Fibroblast of the aortic adventitia (primary cell): ENCODE data around the gene SMARCA1. TPM values are rescaled to one million over a fixed set of nuclear protein-coding genes. Genes with fewer than 3 reads are reported as not detected.

Source experiments
- DNase-seq: peaks from one replicate; pipeline ENCODE4 v3.0.0-alpha.2; 2010; ENCODE audit warnings: low read depth
- H3K4me3 ChIP-seq: 2 replicates; pipeline ENCODE4 v1.5.1; 2011; ENCODE audit warnings: low read depth, mild to moderate bottlenecking, control low read depth, low read length, moderate library complexity
- CTCF ChIP-seq: IDR thresholded peaks from 2 replicates; pipeline ENCODE4 v1.5.1; 2011; ENCODE audit warnings: mild to moderate bottlenecking, low read length, control low read depth, inconsistent platforms; ENCODE audit not compliant: insufficient read depth
- total RNA-seq: library from RNA; depleted of rRNA; stranded (reverse); fragments of >200 nt; gene quantifications from 2 replicates; pipeline ENCODE4 v1.2.3, GENCODE V29; 2012; ENCODE audit warnings: low replicate concordance

Gene SMARCA1
- total RNA-seq, 1 donor, result 62.5 TPM

GRCh38 chrX:129544780-129545179 is 21.5 kb upstream of the SMARCA1 start:
- no peak for TF ChIP-seq CTCF
- DNase-seq, result no peak
- H3K4me3 ChIP-seq, result no peak overlapping the region

GRCh38 chrX:129540722-129541184 is 17.5 kb upstream of the SMARCA1 start:
- peak; percentile 10 for DNase-seq
- peak overlapping the region; percentile 71 for H3K4me3 ChIP-seq
- TF ChIP-seq CTCF, result no peak

- H3K4me3 ChIP-seq, result peak within 1 kb of the TSS; percentile 71
- peak; percentile 57 for DNase-seq
- peak; percentile 85 for TF ChIP-seq CTCF
Measured at GRCh38 chrX:129540068-129540653, 16.9 kb upstream of the SMARCA1 start, which contains the start of gene OCRL. OCRL (plus strand) TSS chrX:129540259; CDS start chrX:129540440, 181 bp downstream.

DNA sequence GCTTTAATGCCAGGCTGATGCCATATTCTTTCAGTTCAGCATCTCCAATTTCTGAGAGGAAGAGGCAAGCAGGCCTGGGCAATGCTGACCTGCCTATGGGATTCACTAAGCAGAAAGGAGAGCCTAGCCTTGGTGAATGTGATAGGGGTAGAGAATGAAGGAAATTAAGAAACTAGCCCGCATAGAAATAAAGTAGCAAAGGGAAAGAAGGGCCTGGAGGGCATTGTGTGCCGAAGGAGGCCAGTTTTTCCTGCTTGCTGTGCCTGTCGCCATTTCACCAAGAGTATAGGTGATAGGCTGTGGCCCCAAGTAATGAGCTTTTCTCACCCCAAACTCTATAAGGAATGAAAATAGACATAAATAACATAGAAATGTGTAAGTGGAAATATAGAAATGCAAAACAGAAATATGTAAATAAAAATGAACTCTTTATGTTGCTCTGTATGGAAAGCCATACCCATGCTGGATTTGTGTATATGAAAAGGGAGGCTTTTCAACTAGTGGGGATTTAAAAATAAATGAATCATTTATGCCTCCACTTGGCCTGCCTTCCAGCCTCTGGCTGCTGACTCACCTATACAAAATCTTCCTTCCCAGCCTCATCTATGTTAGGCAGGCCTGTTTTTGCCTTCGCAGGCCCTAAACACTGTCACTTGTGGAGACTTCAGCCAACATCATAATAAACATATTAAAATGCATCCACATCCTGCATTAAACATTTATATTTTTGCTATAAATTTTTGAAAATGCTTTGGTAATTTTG is 11.7 kb upstream of the SMARCA1 start:
- H3K4me3 ChIP-seq, result no peak overlapping the region
- no peak for TF ChIP-seq CTCF
- DNase-seq, result peak; percentile 33

DNA sequence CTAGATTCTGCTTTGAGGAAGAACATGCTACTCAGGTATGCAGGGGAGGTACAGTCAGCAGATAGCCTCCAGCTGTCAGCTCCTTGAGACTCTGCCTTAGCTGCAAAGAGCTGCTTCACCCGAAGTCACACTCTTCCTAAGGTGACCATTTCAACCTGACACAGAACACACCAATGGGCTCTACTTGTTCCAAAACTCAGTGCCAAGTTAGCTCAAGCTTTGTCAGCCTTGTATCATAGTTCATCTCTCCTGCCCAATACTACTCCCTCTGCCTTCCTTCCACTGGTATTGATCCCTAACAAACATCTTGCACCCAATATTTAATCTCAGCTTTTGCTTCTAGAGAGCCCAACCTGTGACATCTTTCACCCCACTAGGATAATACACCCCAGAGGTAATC is 7.8 kb upstream of the SMARCA1 start:
- TF ChIP-seq CTCF, result no peak
- H3K4me3 ChIP-seq, result no peak overlapping the region
- DNase-seq, result no peak

GRCh38 chrX:129530410-129530809 is 7.1 kb upstream of the SMARCA1 start:
- no peak for TF ChIP-seq CTCF
- H3K4me3 ChIP-seq, result no peak overlapping the region
- no peak for DNase-seq
